Calu3 (cell line): ENCODE data around the gene CLDN9. TPM values are rescaled to one million over a fixed set of nuclear protein-coding genes. Genes with fewer than 3 reads are reported as not detected.

Experiments used
- BruUV-seq: library from RNA; stranded (reverse); fragments of 400-500 nt; replicated peaks from 2 replicates; lab custom pipeline; 2021; lab: Mats Ljungman, UMichigan
- CTCF ChIA-PET: fragments of 300-600 bp; sonication (Branson Sonifier 250); formaldehyde crosslinking; loops from one replicate; lab custom pipeline; 2022; ENCODE audit warnings: antibody characterized with exemption; lab: Charles Lee
- DNase-seq: peaks from one replicate; pipeline ENCODE4 v3.0.0; 2022
- H3K27ac Mint-ChIP-seq: one replicate; pipeline ENCODE4 v1.8.0; 2022; ENCODE audit warnings: mixed read lengths; ENCODE audit not compliant: unreplicated experiment
- H3K27me3 Mint-ChIP-seq: one replicate; pipeline ENCODE4 v1.8.0; 2022; ENCODE audit warnings: mixed read lengths; ENCODE audit not compliant: unreplicated experiment
- H3K36me3 Mint-ChIP-seq: one replicate; pipeline ENCODE4 v1.8.0; 2022; ENCODE audit warnings: mild to moderate bottlenecking, moderate library complexity, mixed read lengths; ENCODE audit not compliant: insufficient read depth, unreplicated experiment
- H3K4me1 Mint-ChIP-seq: one replicate; pipeline ENCODE4 v1.8.0; 2022; ENCODE audit warnings: mild to moderate bottlenecking, low read depth, mixed read lengths; ENCODE audit not compliant: unreplicated experiment
- H3K4me3 Mint-ChIP-seq: one replicate; pipeline ENCODE4 v1.8.0; 2022; ENCODE audit warnings: mild to moderate bottlenecking, low read depth, moderate library complexity, mixed read lengths; ENCODE audit not compliant: unreplicated experiment
- H3K9me3 Mint-ChIP-seq: one replicate; pipeline ENCODE4 v1.8.0; 2022; ENCODE audit warnings: low read depth, mixed read lengths; ENCODE audit not compliant: unreplicated experiment
- CTCF ChIP-seq: fragments of 200-600 bp; IDR thresholded peaks from one replicate; pipeline ENCODE4 v1.8.0; 2022; ENCODE audit warnings: antibody characterized with exemption; ENCODE audit not compliant: unreplicated experiment
- intact Hi-C: fragments of 100-400 bp; cut with micrococcal nuclease; formaldehyde crosslinking; loops from one replicate; pipeline ENCODE4 v1.10.0; 2022; ENCODE audit not compliant: unreplicated experiment
- total RNA-seq: library from RNA; stranded (reverse); gene quantifications from 2 replicates; pipeline ENCODE4 v1.2.3, GENCODE V29; 2022

Gene CLDN9
- total RNA-seq, 1 experiment from 2014 or later = 13.5 TPM

GRCh38 chr16:2967721-2968161 is 45.0 kb upstream of the CLDN9 start:
- Mint-ChIP-seq H3K27me3 (peaks cover 47% of the 10 kb centered on the region), H3K27ac (peak overlapping the region; percentile 21), H3K36me3 (peaks cover 68% of the 10 kb centered on the region), H3K4me1 (peaks cover 32% of the 10 kb centered on the region), H3K4me3 (peak overlapping the region; percentile 83), H3K9me3 (no peaks in the 10 kb centered on the region)
- BruUV-seq = no TSS peak
- intact Hi-C loops = no loop called here
- CTCF ChIA-PET = interaction anchor here (0.8 kb wide), 1 partner anchor 8 kb away, joined by 4 read pairs; no protein-coding TSS in a partner anchor
- no peak for DNase-seq
- TF ChIP-seq CTCF = no peak

DNA sequence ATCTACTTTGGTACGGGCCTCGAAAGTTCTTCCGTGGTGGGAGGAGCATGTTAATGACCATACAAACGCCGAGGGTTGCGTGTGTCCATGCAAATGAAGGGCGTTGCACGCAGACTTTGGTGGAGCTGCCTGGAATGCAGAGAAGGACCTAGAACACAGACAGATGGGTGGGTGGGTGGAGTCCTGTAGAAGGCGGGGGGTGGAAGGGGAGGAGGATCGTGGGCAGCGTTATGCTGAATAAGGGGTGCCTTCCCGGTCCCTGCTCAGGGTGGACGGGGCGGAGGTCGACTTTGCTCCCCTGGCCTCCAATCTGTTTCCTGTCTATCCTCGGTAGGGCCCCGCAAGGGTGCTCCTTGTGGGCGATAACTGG is 44.4 kb upstream of the CLDN9 start:
- intact Hi-C loops = no loop called here
- Mint-ChIP-seq H3K9me3 (no peaks in the 10 kb centered on the region), H3K27ac (peak overlapping the region; percentile 21), H3K4me3 (peak overlapping the region; percentile 83), H3K4me1 (peaks cover 34% of the 10 kb centered on the region), H3K27me3 (peaks cover 41% of the 10 kb centered on the region), H3K36me3 (peaks cover 74% of the 10 kb centered on the region)
- CTCF ChIA-PET = no interaction called here
- TF ChIP-seq CTCF = no peak
- no TSS peak for BruUV-seq
- no peak for DNase-seq

DNA sequence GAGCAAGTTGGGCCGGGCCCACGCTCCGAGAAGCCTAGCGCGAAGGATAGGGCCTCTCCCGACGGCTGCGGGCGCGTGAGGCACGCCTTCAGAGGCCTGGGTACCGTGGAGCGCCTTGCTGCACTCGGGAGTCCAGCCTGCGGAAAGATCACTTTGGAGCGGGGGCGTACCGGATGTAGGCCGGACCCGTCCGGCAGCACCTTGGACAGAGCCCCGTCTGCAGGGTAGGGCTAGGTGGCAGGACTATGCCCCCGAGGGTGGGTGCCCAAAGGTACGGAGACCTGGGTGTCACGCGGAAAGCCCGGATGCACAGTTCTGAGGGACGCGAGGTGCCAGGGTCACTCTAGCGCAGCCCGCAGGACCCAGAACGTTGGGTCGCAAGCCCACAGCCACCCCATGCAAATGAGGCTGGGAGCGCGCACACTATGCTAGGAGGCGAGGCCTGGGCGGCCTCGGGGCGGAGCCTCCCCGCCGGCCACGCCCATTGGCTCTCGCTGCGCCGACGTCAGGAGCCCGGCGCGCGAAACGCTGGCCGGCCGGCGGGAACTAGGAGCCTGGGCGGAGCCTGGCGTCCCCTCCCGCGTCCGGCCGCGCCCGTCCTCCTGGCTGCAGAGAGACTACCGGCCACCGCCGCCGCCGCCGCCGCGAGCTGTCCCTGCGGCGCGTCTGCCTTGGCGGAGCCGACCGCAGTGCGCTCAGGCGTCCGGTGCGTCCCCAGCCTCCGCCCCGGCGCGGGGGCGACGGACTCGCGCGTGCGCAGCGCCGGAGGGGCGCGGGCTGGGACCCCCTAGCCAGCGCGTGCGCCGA is 43.8 kb upstream of the CLDN9 start, which contains the start of gene PAQR4:
TSS of gene PAQR4 (plus strand) at position 611 of the 807 bp plus-strand sequence. CDS start 327 bp downstream, outside the sequence.
- peak within 1 kb of the TSS; percentile 83 for H3K4me3 Mint-ChIP-seq
- peaks cover 35% of the 10 kb centered on the region for H3K27me3 Mint-ChIP-seq
- no peak for TF ChIP-seq CTCF
- peaks cover 70% of the 10 kb centered on the region for H3K36me3 Mint-ChIP-seq
- intact Hi-C loops = no loop called here
- peak; percentile 97 for DNase-seq
- no peaks in the 10 kb centered on the region for H3K9me3 Mint-ChIP-seq
- peaks cover 31% of the 10 kb centered on the region for H3K4me1 Mint-ChIP-seq
- CTCF ChIA-PET = interaction anchor here (0.6 to 1.3 kb wide), 9 partner anchors 8 to 287 kb away, joined by 3 to 10 read pairs (median 3); partner anchors contain the start of genes KCTD5 and TNFRSF12A
- peak within 1 kb of the TSS; percentile 72 for H3K27ac Mint-ChIP-seq
- BruUV-seq = no TSS peak

DNA sequence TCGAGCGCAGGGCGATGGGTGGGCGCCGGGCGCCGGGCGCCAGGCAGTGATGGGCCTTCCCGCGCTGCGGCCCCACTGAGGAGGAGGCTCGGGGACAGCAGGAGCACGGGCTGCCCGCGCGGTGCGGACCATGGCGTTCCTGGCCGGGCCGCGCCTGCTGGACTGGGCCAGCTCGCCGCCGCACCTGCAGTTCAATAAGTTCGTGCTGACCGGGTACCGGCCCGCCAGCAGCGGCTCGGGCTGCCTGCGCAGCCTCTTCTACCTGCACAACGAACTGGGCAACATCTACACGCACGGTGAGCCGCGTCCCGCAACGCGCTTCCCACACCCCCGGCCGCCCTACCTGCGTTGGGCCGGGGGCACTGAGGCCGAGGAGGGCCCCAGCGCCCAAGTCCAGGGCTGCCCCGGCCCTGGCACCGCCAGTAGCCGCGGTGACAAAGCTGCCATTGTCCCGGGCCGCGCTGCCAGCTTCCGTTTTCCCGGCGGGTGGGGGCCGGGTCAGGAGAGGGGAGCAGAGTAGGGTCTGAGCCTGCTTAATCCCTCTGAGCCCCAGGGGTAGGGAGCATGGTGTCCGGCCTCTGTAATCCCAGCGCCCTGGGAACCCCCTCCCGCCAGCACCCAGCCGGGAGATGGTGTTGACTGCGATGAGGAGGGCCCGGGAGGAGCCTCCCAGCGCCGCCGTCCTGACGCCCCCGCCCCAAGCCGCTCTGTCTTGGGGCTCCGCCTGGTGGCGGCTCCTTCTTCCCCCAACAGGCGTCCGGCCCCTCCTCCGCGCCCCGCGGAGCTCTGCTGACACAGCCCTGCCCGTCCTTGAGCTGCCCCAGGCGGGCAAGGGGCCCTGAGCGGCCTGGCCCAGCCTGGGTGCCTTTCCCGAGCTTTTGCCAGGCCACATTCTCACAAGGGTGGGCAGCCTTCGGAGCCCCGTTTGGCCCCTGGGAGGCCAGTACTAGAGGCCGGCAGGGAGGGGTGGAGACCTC is 42.9 kb upstream of the CLDN9 start:
- peaks cover 67% of the 10 kb centered on the region for H3K36me3 Mint-ChIP-seq
- BruUV-seq = no TSS peak
- intact Hi-C loops = no loop called here

More for the DNA sequence above, 42.9 kb upstream of the CLDN9 start:
- DNase-seq = peak; percentile 92
- peaks cover 26% of the 10 kb centered on the region for H3K27me3 Mint-ChIP-seq
- H3K4me3 Mint-ChIP-seq = peak overlapping the region; percentile 83
- CTCF ChIA-PET = interaction anchor here (0.6 to 1.3 kb wide), 12 partner anchors 8 to 287 kb away, joined by 3 to 10 read pairs (median 4); partner anchors contain the start of genes KCTD5, PKMYT1 and TNFRSF12A
- no peaks in the 10 kb centered on the region for H3K9me3 Mint-ChIP-seq
- H3K4me1 Mint-ChIP-seq = peaks cover 25% of the 10 kb centered on the region
- peak; percentile 89 for TF ChIP-seq CTCF
- peak overlapping the region; percentile 72 for H3K27ac Mint-ChIP-seq
